NCI-H1092 treated with DMSO at 0.1 percent for 48 hours (cell line): ENCODE data around the gene MRPL36.
A peak's percentile ranks its signal among the peaks of the same experiment; 100 is the strongest.
"Not testable (repeated sequence)": the region's sequence is repeated elsewhere in the genome, so short reads cannot be mapped to it uniquely, and the experiment has no call there.

Experiments
- DNase-seq: peaks from one replicate; lab custom pipeline; 2025; lab: John Stamatoyannopoulos, UW

MRPL36 gene

GRCh38 chr5:1799602-1800471, at the start of gene MRPL36:
TSS of gene MRPL36 (minus strand) at chr5:1799837. CDS start at chr5:1798935, 902 bp downstream.
- peak; percentile 76 for DNase-seq

GRCh38 chr5:1847611-1848010, 48.0 kb upstream of the MRPL36 start:
- no peak for DNase-seq

GRCh38 chr5:1847056-1847455, 47.4 kb upstream of the MRPL36 start:
- DNase-seq: no peak

- DNase-seq: no peak
Observed at GRCh38 chr5:1846583-1846982, 46.9 kb upstream of the MRPL36 start.

- DNase-seq: no peak
Observed at GRCh38 chr5:1845696-1846095, 46.1 kb upstream of the MRPL36 start.

- DNase-seq: no peak
Observed at GRCh38 chr5:1844708-1845436, 45.2 kb upstream of the MRPL36 start.

GRCh38 chr5:1843761-1844160, 44.1 kb upstream of the MRPL36 start:
- not testable (repeated sequence) for DNase-seq

- no peak for DNase-seq
Observed at GRCh38 chr5:1842004-1842819, 42.6 kb upstream of the MRPL36 start.

GRCh38 chr5:1840741-1841521, 41.3 kb upstream of the MRPL36 start:
- no peak for DNase-seq

GRCh38 chr5:1840071-1840547, 40.5 kb upstream of the MRPL36 start:
- DNase-seq: no peak

GRCh38 chr5:1838013-1838412, 38.4 kb upstream of the MRPL36 start:
- DNase-seq: no peak

GRCh38 chr5:1836891-1837880, 37.5 kb upstream of the MRPL36 start:
- no peak for DNase-seq

GRCh38 chr5:1836176-1836890, 36.7 kb upstream of the MRPL36 start:
- no peak for DNase-seq

GRCh38 chr5:1835431-1835830, 35.8 kb upstream of the MRPL36 start:
- no peak for DNase-seq

- DNase-seq: peak; percentile 4
Observed at GRCh38 chr5:1834721-1835429, 35.2 kb upstream of the MRPL36 start.

- no peak for DNase-seq
Observed at GRCh38 chr5:1834022-1834551, 34.5 kb upstream of the MRPL36 start.

GRCh38 chr5:1833264-1834021, 33.8 kb upstream of the MRPL36 start:
- DNase-seq: no peak
